Ovary (tissue), 3 donors: Measurements from ENCODE around the gene ADGRD1.

Experiments used
- CTCF ChIP-seq, 3 donors: fragments of 450-650 bp in 2 of 3; fragments of 200-600 bp in 1 of 3; IDR thresholded peaks; one replicate each; pipeline versions ENCODE4 v1.5.1 to v1.8.0; 2016 to 2022; ENCODE audit warnings: antibody characterized with exemption in 3 of 3, mild to moderate bottlenecking in 1 of 3
- EP300 ChIP-seq: sonication (generic); formaldehyde crosslinking; IDR thresholded peaks from one replicate; pipeline ENCODE4 v1.6.1; 2017; ENCODE audit warnings: antibody characterized with exemption
- POLR2A ChIP-seq: fragments of 450-650 bp; IDR thresholded peaks from one replicate; pipeline ENCODE4 v1.6.1; 2017; ENCODE audit warnings: antibody characterized with exemption, mild to moderate bottlenecking, moderate library complexity
- donor health status: DM: no; HTN: no; CAD: no.

DNA sequence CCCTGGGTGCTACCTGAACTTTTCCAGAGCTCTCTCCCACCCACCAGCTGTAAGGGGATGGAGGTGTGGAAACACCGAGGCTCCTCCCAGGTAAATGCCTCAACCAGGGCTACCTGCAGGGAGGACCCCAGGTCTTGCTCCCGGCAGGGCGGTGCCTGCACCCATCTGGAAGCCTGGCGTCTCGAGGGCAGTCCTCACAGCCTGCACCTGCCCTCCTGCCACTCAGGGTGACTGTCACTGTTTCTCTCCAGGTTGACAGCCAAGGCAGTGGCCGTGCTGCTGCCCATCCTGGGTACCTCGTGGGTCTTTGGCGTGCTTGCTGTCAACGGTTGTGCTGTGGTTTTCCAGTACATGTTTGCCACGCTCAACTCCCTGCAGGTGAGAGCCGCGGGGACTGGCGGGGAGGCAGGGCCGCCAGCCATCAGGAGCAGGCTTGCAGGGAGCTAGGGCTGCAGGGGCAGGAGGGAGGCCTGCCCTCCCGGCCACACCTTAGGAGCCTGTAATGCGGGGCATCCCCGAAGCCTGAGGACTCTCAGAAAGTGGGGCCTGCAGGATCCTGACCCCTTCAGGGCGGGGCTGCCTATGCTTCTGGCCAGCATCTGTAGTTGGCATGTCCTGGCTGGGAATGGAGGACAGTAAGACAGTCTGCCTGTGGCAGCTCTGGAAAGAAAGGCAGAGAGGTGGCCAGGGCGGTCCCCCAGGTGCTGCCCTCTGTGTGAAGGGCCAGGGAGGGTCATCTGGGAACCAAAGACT lies 182.3 kb downstream of the ADGRD1 start:
- no peak for TF ChIP-seq CTCF (IDR thresholded peaks at IDR 0.05)
- TF ChIP-seq POLR2A = no peak
- no peak for TF ChIP-seq EP300
